HUDEP-2 (cell line): ENCODE results near the gene PIP5K1C.
"Not testable (repeated sequence)": the region's sequence is repeated elsewhere in the genome, so short reads cannot be mapped to it uniquely, and the experiment has no call there.

Experiments used
- DNase-seq, 76 experiments: peaks; one replicate each; lab custom pipeline; 2025; ENCODE audit not compliant: unreplicated experiment in 76 of 76; lab: John Stamatoyannopoulos, UW

Gene PIP5K1C

GRCh38 chr19:3648037-3648905 lies 52.0 kb downstream of the PIP5K1C start:
- no peak for DNase-seq

DNA sequence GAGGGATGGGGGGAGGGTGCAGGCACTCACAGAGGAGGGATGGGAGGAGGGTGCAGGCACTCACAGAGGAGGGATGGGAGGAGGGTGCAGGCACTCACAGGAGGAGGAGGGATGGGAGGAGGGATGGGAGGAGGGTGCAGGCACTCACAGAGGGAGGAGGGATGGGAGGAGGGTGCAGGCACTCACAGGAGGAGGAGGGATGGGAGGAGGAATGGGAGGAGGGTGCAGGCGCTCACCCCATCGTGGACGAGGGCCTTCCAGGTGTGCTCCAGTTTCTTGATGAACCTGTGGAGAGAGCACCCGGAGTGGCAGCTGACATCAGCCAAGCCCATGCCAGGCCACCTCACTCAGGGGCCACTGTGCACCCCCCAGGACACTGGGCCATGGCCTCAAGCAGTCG lies 53.2 kb downstream of the PIP5K1C start:
- DNase-seq: not testable (repeated sequence)

DNA sequence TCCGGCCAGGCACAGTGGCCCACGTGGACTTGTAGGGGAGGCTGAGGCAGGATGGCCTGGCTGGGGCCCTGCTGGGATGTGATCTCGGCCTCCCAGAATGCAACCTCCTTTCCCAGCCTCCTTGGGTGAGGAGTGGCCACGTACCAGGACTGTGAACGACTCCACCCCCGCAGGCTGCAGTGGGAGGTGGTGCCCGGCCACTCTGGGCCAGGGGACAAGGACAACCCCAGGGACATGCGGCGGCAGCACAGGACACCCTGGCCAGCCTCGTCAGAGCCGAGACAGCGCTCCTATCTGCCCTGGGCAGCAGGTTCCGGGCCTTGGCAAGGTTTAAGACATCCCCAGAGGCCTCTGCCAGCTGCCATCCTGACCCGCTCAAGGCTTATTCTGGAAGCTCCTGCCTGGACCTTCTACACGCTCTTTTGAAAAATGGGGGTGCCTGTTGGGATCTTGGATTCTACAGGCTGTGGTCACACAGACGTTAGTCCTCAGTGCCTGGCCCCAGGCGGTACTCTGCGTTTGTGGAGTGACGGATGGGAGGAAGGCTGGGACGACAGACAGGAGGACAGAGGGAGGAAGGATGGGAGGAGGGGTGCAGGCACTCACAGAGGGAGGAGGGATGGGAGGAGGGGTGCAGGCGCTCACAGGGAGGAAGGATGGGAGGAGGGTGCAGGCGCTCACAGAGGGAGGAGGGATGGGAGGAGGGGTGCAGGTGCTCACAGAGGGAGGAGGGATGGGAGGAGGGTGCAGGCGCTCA lies 53.8 kb downstream of the PIP5K1C start:
- no peak for DNase-seq

DNA sequence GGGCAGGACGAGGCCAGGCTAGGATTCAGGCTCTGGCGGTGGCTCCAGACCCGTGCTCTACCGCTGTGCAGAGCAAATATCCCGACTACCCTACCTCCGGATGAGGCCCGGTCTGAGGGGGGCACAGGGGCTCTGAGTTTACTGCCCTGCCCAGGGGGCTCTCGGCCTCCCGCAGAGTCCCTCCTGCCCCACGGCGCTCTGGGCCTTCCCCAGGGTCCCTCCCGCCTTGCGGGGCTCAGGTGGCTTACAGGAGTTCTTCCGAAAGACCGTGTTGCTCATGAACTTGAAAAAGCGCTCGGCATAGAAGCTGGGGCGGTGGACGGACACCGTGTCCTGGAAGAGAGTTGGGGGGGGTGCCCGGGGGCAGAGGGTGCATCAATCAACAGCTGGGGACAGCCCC lies 54.5 kb downstream of the PIP5K1C start:
- DNase-seq: no peak

- DNase-seq: no peak
Observed at GRCh38 chr19:3645067-3645396, 55.2 kb downstream of the PIP5K1C start.

DNA sequence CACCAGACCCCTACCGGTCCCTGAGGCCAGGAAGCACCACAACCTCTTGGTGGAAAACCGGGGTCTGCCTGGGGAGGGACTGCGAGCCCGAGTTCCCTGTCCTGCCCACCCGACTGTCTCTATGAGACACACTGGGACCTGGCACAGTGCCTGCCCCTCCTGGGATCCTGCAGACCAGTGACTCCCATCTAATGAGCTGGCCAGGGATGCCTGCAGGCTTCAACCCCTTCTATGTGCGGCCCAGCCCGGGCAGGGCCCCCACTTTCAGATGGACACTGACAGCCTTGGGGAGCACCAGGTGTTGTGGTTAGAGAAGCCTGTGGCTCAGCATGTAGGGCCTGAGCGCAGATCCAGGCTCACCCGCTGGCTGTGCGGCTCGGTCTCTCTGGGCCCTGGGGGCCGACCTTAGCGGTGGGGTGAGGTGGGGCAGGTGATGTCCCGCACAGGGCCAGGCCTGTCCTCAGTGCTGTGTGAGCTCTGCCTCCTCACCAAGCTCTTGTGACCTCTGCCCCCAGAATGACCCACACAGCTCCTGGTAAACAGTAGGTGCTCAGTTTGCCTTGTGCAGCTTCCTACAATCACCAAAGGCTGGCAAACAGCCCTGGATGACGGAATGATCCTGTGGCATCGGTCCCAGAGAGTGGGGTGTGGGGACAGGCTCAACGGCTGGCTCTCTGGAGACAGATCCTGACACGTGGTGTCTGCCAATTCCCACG lies 55.8 kb downstream of the PIP5K1C start:
- DNase-seq: no peak

DNA sequence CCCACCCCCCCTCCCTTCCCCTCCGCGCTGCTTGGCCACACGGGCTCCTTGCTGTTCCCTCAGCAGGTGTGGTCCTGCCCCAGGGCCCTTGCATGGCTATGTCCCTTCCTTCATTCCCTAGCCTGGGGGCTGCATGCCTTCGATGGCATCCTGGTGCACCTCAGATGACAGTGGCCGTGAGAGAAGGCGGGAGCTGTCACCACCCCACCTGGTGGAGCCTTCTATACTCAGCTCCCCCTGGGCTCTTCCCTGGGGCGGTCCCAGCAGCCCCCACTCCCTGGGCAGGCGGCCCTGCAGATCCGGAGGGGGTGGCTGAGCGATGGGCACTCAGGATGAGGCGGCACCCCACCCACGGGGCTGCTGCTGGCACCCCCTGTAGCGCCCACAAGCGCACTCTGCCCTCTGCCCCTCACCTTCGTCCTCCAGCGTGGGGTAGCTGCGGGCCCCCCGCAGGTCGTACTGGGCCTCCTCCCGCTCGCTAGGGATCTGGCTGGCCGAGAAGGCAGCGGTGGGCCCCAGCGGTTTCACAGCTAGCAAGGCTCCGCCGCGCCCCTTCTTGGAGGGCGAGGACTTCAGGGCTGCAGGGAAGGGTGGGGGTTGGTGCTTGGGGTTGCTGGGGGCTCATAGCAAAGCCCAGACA lies 56.5 kb downstream of the PIP5K1C start:
- DNase-seq: no peak

- DNase-seq: peak in 22 of 76 experiments; percentile 5 to 40 (median 16)
Observed at GRCh38 chr19:3642987-3643673, 57.1 kb downstream of the PIP5K1C start.

DNA sequence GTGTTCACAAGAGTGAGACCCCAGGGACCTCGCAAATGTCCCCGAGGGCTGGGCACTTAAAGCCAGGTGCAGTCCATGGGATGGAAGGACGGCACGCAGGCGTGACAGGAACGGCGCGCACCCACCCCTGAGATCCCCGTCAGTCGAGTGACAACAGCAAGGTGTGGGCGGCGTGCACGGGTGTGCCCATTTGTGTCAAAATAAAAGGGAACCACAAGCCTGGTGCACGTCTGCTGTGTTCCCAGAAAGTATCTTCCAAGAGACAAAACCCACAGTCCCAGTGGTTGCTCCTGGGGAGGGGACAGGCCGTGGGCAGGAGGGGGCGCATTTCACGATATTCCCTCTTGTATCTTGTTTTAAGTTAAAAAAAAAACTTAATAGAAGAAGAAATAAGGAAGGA lies 58.0 kb downstream of the PIP5K1C start:
- no peak for DNase-seq

DNA sequence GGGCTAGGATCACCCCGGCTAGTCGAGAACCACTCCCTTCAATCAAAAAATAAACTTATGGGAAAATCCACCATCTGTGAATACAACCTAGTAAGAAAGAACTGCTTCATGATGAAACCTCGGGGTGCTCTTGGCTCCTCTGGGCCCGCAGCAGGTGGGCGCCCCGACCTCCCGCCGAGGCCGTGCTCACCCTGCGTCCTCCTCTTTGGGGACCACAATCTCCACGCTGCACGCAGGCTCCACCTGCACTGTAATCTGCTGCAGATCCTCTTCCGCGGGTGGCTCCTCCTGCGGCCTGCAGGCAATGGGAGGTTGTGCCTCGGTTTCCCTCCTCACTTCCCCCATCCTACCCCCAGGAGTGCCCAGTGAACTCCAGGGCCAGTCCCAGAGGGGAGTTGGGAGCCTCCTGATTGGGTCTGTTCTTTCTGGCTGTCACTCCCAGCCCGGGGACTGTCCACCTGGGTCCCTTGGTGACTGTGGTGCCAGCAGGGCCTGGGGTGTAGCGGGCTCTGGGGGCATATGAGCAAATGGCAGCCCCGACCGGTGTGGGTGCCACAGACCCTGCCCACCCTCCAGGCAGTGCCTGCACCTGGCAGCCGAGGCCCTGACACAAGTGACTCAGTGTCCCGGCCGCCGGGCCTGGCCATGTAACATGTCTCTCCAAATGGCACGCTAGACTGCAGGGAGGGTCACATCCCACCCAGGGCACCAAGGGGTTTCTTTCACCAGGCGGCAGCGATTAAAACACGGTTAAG lies 58.6 kb downstream of the PIP5K1C start:
- DNase-seq: no peak

GRCh38 chr19:3639479-3639878 lies 60.8 kb downstream of the PIP5K1C start:
- no peak for DNase-seq

GRCh38 chr19:3638208-3639193 lies 61.8 kb downstream of the PIP5K1C start:
- no peak for DNase-seq

- DNase-seq: no peak
Observed at GRCh38 chr19:3637621-3638020, 62.6 kb downstream of the PIP5K1C start.

GRCh38 chr19:3636962-3637361 lies 63.3 kb downstream of the PIP5K1C start:
- DNase-seq: no peak

DNA sequence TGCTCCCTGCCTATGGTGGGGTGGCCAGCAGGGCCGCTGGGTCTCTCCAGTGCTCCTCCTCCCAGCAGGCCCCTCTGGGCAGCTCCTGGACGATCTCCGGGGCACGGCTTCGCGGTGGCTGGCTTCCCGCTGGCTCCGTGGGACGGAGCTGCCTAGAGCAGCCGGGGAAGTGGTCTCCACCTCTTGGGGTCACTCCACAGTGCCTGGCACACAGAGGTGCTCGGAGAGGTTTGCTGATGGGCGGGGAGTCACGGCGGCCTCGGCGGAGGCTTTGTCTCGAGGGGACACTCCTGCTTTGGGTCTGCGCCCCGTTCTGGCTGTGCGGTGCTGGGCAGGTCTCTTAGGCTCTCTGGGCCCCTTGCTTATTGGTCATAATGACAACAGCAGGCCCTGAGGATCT lies 63.8 kb downstream of the PIP5K1C start:
- DNase-seq: no peak

- DNase-seq: no peak
Observed at GRCh38 chr19:3634496-3635045, 65.7 kb downstream of the PIP5K1C start.

DNA sequence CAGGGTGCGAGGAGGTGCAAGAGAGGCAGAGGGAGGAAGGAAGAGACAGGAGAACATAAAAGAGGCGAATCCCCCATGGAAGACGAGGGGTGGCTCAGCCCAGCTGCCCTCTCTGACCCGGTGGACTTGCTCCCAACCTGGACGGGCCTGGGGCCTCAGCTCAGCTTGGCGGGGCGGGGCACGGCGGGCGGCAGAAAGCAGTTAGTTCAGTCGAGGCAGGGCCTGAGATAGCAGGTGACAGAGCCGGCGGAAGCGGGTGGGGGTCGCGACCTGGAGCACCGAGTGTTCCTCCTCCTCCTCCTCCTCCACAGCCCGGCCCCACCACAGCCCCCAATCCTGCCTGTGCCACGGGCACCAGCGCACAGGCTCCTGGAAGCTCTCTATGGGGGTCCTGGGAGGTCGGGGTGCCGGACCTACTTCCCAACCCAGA lies 66.7 kb downstream of the PIP5K1C start:
- DNase-seq: no peak
